Suprapubic skin (tissue), 4 donors: Measurements from ENCODE around the gene SIRPA. TPM values are rescaled to one million over a fixed set of nuclear protein-coding genes. Genes with fewer than 3 reads are reported as not detected.

ENCODE experiments used
- DNase-seq, 2 donors: peaks; one replicate each; pipeline ENCODE4 v3.0.0-alpha.2; 2019; ENCODE audit warnings: low spot score in 2 of 2
- H3K27ac ChIP-seq: fragments of 200-600 bp; sonication (generic); one replicate; pipeline ENCODE4 v1.5.1; 2019
- H3K27me3 ChIP-seq: fragments of 200-600 bp; sonication (generic); one replicate; pipeline ENCODE4 v1.5.1; 2019
- H3K36me3 ChIP-seq: fragments of 200-600 bp; sonication (generic); one replicate; pipeline ENCODE4 v1.5.1; 2019
- H3K4me1 ChIP-seq: fragments of 200-600 bp; sonication (generic); one replicate; pipeline ENCODE4 v1.5.1; 2019
- H3K4me3 ChIP-seq: fragments of 200-600 bp; sonication (generic); one replicate; pipeline ENCODE4 v1.5.1; 2019; ENCODE audit warnings: mild to moderate bottlenecking
- H3K9me3 ChIP-seq: fragments of 200-600 bp; sonication (generic); one replicate; pipeline ENCODE4 v1.5.1; 2019
- CTCF ChIP-seq, 2 donors: fragments of 200-600 bp in 1 of 2; fragments of 450-650 bp in 1 of 2; sonication (generic) in 1 of 2; IDR thresholded peaks; one replicate each; pipeline ENCODE4 v1.5.1; 2016 to 2019; ENCODE audit warnings: antibody characterized with exemption in 2 of 2, mild to moderate bottlenecking in 1 of 2, moderate library complexity in 1 of 2
- EP300 ChIP-seq: sonication (generic); formaldehyde crosslinking; IDR thresholded peaks from one replicate; pipeline ENCODE4 v1.6.1; 2017; ENCODE audit warnings: antibody characterized with exemption
- POLR2A ChIP-seq, 2 donors: fragments of 450-650 bp; IDR thresholded peaks; one replicate each; pipeline ENCODE4 v1.6.1; 2017; ENCODE audit warnings: antibody characterized with exemption in 2 of 2, mild to moderate bottlenecking in 2 of 2, moderate library complexity in 2 of 2
- POLR2AphosphoS5 ChIP-seq, 3 donors: sonication (generic); formaldehyde crosslinking; IDR thresholded peaks; one replicate each; pipeline ENCODE4 v1.6.1; 2017; ENCODE audit warnings: antibody characterized with exemption in 3 of 3
- WGBS: methylation state at CpG from one replicate; pipeline ENCODE4 v1.1.5; 2018; 5-methylcytosine and 5-hydroxymethylcytosine counted together
- total RNA-seq, 4 donors: library from RNA; depleted of rRNA; stranded (reverse); fragments of >200 nt; gene quantifications; one replicate each; pipeline ENCODE4 v1.1.0, GENCODE V29; 2016

SIRPA gene
- total RNA-seq, 4 donors from 2014 or later, result 30.3 to 53.3 (median 47.3) TPM

GRCh38 chr20:1895674-1896483, 672 bp downstream of the SIRPA start:
- Histone ChIP-seq H3K27ac (peak overlapping the region; percentile 95), H3K4me3 (peak overlapping the region; percentile 82), H3K36me3 (no peaks in the 10 kb centered on the region), H3K27me3 (no peaks in the 10 kb centered on the region), H3K4me1 (peaks cover 79% of the 10 kb centered on the region), H3K9me3 (no peaks in the 10 kb centered on the region)
- no peak for DNase-seq
- TF ChIP-seq POLR2A (IDR thresholded peaks at IDR 0.05) (peak in 1 of 2 donors; percentile 7), EP300 (no peak)
- WGBS, result 18% methylated on average over 17 of the region's 24 CpGs

GRCh38 chr20:1896484-1897258, 1.5 kb downstream of the SIRPA start:
- TF ChIP-seq CTCF (IDR thresholded peaks at IDR 0.05) (no peak), POLR2AphosphoS5 (IDR thresholded peaks at IDR 0.05) (no peak), POLR2A (IDR thresholded peaks at IDR 0.05) (no peak), EP300 (no peak)
- 41% methylated on average over 12 of the region's 12 CpGs for WGBS
- H3K4me3 ChIP-seq, result peak overlapping the region; percentile 82

GRCh38 chr20:1897541-1897940, 2.3 kb downstream of the SIRPA start:
- Histone ChIP-seq H3K36me3 (no peaks in the 10 kb centered on the region), H3K9me3 (no peaks in the 10 kb centered on the region), H3K27ac (peak overlapping the region; percentile 76), H3K4me3 (peak overlapping the region; percentile 5), H3K27me3 (no peaks in the 10 kb centered on the region), H3K4me1 (peaks cover 72% of the 10 kb centered on the region)
- DNase-seq, result peak in 1 of 2 donors; percentile 78
- TF ChIP-seq EP300 (no peak), POLR2AphosphoS5 (IDR thresholded peaks at IDR 0.05) (no peak), POLR2A (IDR thresholded peaks at IDR 0.05) (no peak), CTCF (IDR thresholded peaks at IDR 0.05) (no peak)
- WGBS, result 42% methylated on average over 2 of the region's 2 CpGs

More at GRCh38 chr20:1896484-1897258, 1.5 kb downstream of the SIRPA start:
- no peaks in the 10 kb centered on the region for H3K9me3 ChIP-seq
- H3K27ac ChIP-seq, result peak overlapping the region; percentile 38
- H3K27me3 ChIP-seq, result no peaks in the 10 kb centered on the region
- DNase-seq, result no peak
- peaks cover 76% of the 10 kb centered on the region for H3K4me1 ChIP-seq
- H3K36me3 ChIP-seq, result no peaks in the 10 kb centered on the region

GRCh38 chr20:1897965-1898464, 2.8 kb downstream of the SIRPA start:
- Histone ChIP-seq H3K4me1 (peaks cover 67% of the 10 kb centered on the region), H3K4me3 (peak overlapping the region; percentile 5), H3K27ac (peak overlapping the region; percentile 76), H3K9me3 (no peaks in the 10 kb centered on the region), H3K36me3 (no peaks in the 10 kb centered on the region), H3K27me3 (no peaks in the 10 kb centered on the region)
- TF ChIP-seq POLR2A (IDR thresholded peaks at IDR 0.05), result no peak
- DNase-seq, result no peak
- 24% methylated on average over 10 of the region's 11 CpGs for WGBS

- Histone ChIP-seq H3K4me1 (peaks cover 60% of the 10 kb centered on the region), H3K9me3 (no peaks in the 10 kb centered on the region), H3K4me3 (no peak overlapping the region), H3K27ac (peak overlapping the region; percentile 76), H3K27me3 (no peaks in the 10 kb centered on the region), H3K36me3 (no peaks in the 10 kb centered on the region)
- TF ChIP-seq EP300, result no peak
- TF ChIP-seq POLR2A (IDR thresholded peaks at IDR 0.05), result no peak
- no peak for TF ChIP-seq POLR2AphosphoS5 (IDR thresholded peaks at IDR 0.05)
- no peak for TF ChIP-seq CTCF (IDR thresholded peaks at IDR 0.05)
- 72% methylated on average over 15 of the region's 15 CpGs for WGBS
- no peak for DNase-seq
Measured at GRCh38 chr20:1898482-1899240, 3.5 kb downstream of the SIRPA start.
